WTC11 (cell line): ENCODE results near the gene ICAM1. TPM values are rescaled to one million over a fixed set of nuclear protein-coding genes. Genes with fewer than 3 reads are reported as not detected.

ENCODE experiments used
- ATAC-seq: fragments of 200-7000 bp; cut with Tn5 transposase; 2 replicates; pipeline ENCODE4 v1.10.0; 2021; ENCODE audit warnings: mild to moderate bottlenecking, moderate library complexity
- CTCF ChIA-PET: fragments of 300-600 bp; sonication (Branson Sonifier 250); formaldehyde crosslinking; loops from one replicate; lab custom pipeline; 2021; ENCODE audit warnings: antibody characterized with exemption; lab: Charles Lee
- POLR2A ChIA-PET: fragments of 350-600 bp; sonication (Branson Sonifier 250); formaldehyde crosslinking; loops from one replicate; lab custom pipeline; 2021; ENCODE audit warnings: antibody characterized with exemption; lab: Charles Lee
- DNase-seq: peaks from one replicate; pipeline ENCODE4 v3.0.0; 2021; ENCODE audit warnings: low spot score
- H3K27ac Mint-ChIP-seq: 2 replicates; pipeline ENCODE4 v1.8.0; 2021; ENCODE audit warnings: mixed read lengths
- H3K27me3 Mint-ChIP-seq: 2 replicates; pipeline ENCODE4 v1.8.0; 2021; ENCODE audit warnings: low read depth, mild to moderate bottlenecking, moderate library complexity, mixed read lengths
- H3K36me3 Mint-ChIP-seq: 2 replicates; pipeline ENCODE4 v1.8.0; 2021; ENCODE audit warnings: mixed read lengths
- H3K4me1 Mint-ChIP-seq: 2 replicates; pipeline ENCODE4 v1.8.0; 2022; ENCODE audit warnings: mixed read lengths
- H3K4me3 Mint-ChIP-seq: 2 replicates; pipeline ENCODE4 v1.8.0; 2021; ENCODE audit warnings: mild to moderate bottlenecking, moderate library complexity, mixed read lengths
- H3K9me3 Mint-ChIP-seq: 2 replicates; pipeline ENCODE4 v1.8.0; 2021; ENCODE audit warnings: mixed read lengths
- ARID4B ChIP-seq: sonication (generic); formaldehyde crosslinking; IDR thresholded peaks from 2 replicates; pipeline ENCODE4 v1.8.0; 2023; ENCODE audit warnings: missing genetic modification reagents, mild to moderate bottlenecking, borderline replicate concordance
- CREM ChIP-seq: sonication (generic); formaldehyde crosslinking; IDR thresholded peaks from 2 replicates; pipeline ENCODE4 v1.8.1; 2022; ENCODE audit warnings: mild to moderate bottlenecking, missing genetic modification reagents, moderate library complexity
- FOXK1 ChIP-seq: sonication (generic); formaldehyde crosslinking; IDR thresholded peaks from 2 replicates; pipeline ENCODE4 v1.8.0; 2022; ENCODE audit warnings: mild to moderate bottlenecking, moderate library complexity, missing genetic modification reagents
- MYBL2 ChIP-seq: sonication (generic); formaldehyde crosslinking; IDR thresholded peaks from 2 replicates; pipeline ENCODE4 v1.8.1; 2023; ENCODE audit warnings: mild to moderate bottlenecking, moderate library complexity, missing genetic modification reagents
- NFATC4 ChIP-seq: fragments of 250-450 bp; sonication (Bioruptor Pico); IDR thresholded peaks from 2 replicates; pipeline ENCODE4 v1.9.0; 2021; ENCODE audit warnings: mild to moderate bottlenecking
- NFYB ChIP-seq: sonication (generic); formaldehyde crosslinking; conservative IDR thresholded peaks from 2 replicates; pipeline ENCODE4 v1.8.0; 2022; ENCODE audit warnings: low read depth, missing genetic modification reagents
- USF2 ChIP-seq: sonication (generic); formaldehyde crosslinking; IDR thresholded peaks from 2 replicates; pipeline ENCODE4 v1.8.1; 2023; ENCODE audit warnings: mild to moderate bottlenecking, missing genetic modification reagents, moderate library complexity
- ZNF263 ChIP-seq: sonication (generic); formaldehyde crosslinking; IDR thresholded peaks from 2 replicates; pipeline ENCODE4 v1.8.1; 2022; ENCODE audit warnings: low read depth, mild to moderate bottlenecking, moderate library complexity, missing genetic modification reagents
- ZNF396 ChIP-seq: fragments of 250-450 bp; sonication (Bioruptor Pico); IDR thresholded peaks from 2 replicates; pipeline ENCODE4 v1.8.0; 2021; ENCODE audit warnings: mild to moderate bottlenecking, moderate library complexity, borderline replicate concordance
- total RNA-seq: library from RNA; stranded (reverse); gene quantifications from 3 replicates; pipeline ENCODE4 v1.2.3, GENCODE V29; 2021
- TF ChIP-seq, protein P1 (sequence below): sonication (generic); formaldehyde crosslinking; IDR thresholded peaks from 2 replicates; pipeline ENCODE4 v1.8.1; 2023; ENCODE audit warnings: mild to moderate bottlenecking, missing genetic modification reagents, borderline replicate concordance
- TF ChIP-seq, protein P2 (sequence below): sonication (generic); formaldehyde crosslinking; IDR thresholded peaks from 2 replicates; pipeline ENCODE4 v1.8.0; 2022; ENCODE audit warnings: mild to moderate bottlenecking, missing genetic modification reagents
- TF ChIP-seq, protein P3 (sequence below): sonication (generic); formaldehyde crosslinking; IDR thresholded peaks from 2 replicates; pipeline ENCODE4 v1.8.0; 2022; ENCODE audit warnings: mild to moderate bottlenecking, missing genetic modification reagents

The ICAM1 gene
- total RNA-seq, 1 experiment from 2014 or later, result 3.8 TPM

GRCh38 chr19:10286803-10287737 is 16.1 kb downstream of the ICAM1 start, which contains the start of gene ICAM4 (continued):
- TF ChIP-seq, protein P1, sequence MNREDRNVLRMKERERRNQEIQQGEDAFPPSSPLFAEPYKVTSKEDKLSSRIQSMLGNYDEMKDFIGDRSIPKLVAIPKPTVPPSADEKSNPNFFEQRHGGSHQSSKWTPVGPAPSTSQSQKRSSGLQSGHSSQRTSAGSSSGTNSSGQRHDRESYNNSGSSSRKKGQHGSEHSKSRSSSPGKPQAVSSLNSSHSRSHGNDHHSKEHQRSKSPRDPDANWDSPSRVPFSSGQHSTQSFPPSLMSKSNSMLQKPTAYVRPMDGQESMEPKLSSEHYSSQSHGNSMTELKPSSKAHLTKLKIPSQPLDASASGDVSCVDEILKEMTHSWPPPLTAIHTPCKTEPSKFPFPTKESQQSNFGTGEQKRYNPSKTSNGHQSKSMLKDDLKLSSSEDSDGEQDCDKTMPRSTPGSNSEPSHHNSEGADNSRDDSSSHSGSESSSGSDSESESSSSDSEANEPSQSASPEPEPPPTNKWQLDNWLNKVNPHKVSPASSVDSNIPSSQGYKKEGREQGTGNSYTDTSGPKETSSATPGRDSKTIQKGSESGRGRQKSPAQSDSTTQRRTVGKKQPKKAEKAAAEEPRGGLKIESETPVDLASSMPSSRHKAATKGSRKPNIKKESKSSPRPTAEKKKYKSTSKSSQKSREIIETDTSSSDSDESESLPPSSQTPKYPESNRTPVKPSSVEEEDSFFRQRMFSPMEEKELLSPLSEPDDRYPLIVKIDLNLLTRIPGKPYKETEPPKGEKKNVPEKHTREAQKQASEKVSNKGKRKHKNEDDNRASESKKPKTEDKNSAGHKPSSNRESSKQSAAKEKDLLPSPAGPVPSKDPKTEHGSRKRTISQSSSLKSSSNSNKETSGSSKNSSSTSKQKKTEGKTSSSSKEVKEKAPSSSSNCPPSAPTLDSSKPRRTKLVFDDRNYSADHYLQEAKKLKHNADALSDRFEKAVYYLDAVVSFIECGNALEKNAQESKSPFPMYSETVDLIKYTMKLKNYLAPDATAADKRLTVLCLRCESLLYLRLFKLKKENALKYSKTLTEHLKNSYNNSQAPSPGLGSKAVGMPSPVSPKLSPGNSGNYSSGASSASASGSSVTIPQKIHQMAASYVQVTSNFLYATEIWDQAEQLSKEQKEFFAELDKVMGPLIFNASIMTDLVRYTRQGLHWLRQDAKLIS (CRISPR knock-in tag), result no peak
- TF ChIP-seq ARID4B, result peak; percentile 76; the same call in 1 of the 2 replicates
- TF ChIP-seq USF2 (CRISPR knock-in tag), result peak; percentile 61
- TF ChIP-seq CREM, result 0 out of 2 replicates have a peak, but pooled peaks have one; percentile 39
- TF ChIP-seq, protein P2, sequence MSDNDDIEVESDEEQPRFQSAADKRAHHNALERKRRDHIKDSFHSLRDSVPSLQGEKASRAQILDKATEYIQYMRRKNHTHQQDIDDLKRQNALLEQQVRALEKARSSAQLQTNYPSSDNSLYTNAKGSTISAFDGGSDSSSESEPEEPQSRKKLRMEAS (CRISPR knock-in tag), result peak; percentile 60; the same call in 1 of the 2 replicates
- peak; percentile 55; the same call in 1 of the 2 replicates for TF ChIP-seq FOXK1
- TF ChIP-seq MYBL2 (CRISPR knock-in tag), result peak; percentile 79; the same call in 1 of the 2 replicates
- TF ChIP-seq, protein P3, sequence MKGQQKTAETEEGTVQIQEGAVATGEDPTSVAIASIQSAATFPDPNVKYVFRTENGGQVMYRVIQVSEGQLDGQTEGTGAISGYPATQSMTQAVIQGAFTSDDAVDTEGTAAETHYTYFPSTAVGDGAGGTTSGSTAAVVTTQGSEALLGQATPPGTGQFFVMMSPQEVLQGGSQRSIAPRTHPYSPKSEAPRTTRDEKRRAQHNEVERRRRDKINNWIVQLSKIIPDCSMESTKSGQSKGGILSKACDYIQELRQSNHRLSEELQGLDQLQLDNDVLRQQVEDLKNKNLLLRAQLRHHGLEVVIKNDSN (CRISPR knock-in tag), result peak; percentile 61
- TF ChIP-seq ZNF263, result no peak
- no peak for TF ChIP-seq NFATC4 (CRISPR knock-in tag)

GRCh38 chr19:10288662-10289166 is 17.8 kb downstream of the ICAM1 start:
- Mint-ChIP-seq H3K9me3 (no peaks in the 10 kb centered on the region), H3K36me3 (no peaks in the 10 kb centered on the region; the same call in 1 of the 2 replicates), H3K4me3 (peak overlapping the region; percentile 82), H3K27me3 (peaks cover 79% of the 10 kb centered on the region), H3K27ac (peak overlapping the region; percentile 93), H3K4me1 (peaks cover 35% of the 10 kb centered on the region)
- peak; percentile 39; the same call in 1 of the 2 replicates for TF ChIP-seq NFYB
- TF ChIP-seq ZNF396 (CRISPR knock-in tag), result no peak
- ATAC-seq (peak; percentile 10), DNase-seq (peak; percentile 74)
- ChIA-PET POLR2A (interaction anchor here (0.5 to 2.1 kb wide), 9 partner anchors 12 to 92 kb away, joined by 3 to 10 read pairs (median 4); partner anchors contain the start of genes ICAM1, RAVER1 and TYK2), CTCF (interaction anchor here (0.8 to 9.0 kb wide), 22 partner anchors 9 to 190 kb away, joined by 3 to 180 read pairs (median 8); partner anchors contain the start of genes CDC37, DNMT1, ICAM1 and MRPL4)
